Endothelial cell (in vitro differentiated cells): ENCODE measurements around the gene TAB2. TPM values are rescaled to one million over a fixed set of nuclear protein-coding genes. Genes with fewer than 3 reads are reported as not detected.
"Not testable (repeated sequence)": the region's sequence is repeated elsewhere in the genome, so short reads cannot be mapped to it uniquely, and the experiment has no call there.

Experiments used
- DNase-seq: peaks from one replicate; pipeline ENCODE4 v3.0.0; 2021; ENCODE audit warnings: low spot score
- H3K27ac Mint-ChIP-seq: one replicate; pipeline ENCODE4 v1.8.0; 2021; ENCODE audit warnings: mixed read lengths, inconsistent platforms; ENCODE audit not compliant: unreplicated experiment
- H3K27me3 Mint-ChIP-seq: one replicate; pipeline ENCODE4 v1.8.0; 2021; ENCODE audit warnings: mild to moderate bottlenecking, moderate library complexity, mixed read lengths, inconsistent platforms; ENCODE audit not compliant: unreplicated experiment
- H3K36me3 Mint-ChIP-seq: one replicate; pipeline ENCODE4 v1.8.0; 2021; ENCODE audit warnings: mild to moderate bottlenecking, low read depth, mixed read lengths, inconsistent platforms; ENCODE audit not compliant: unreplicated experiment
- H3K4me1 Mint-ChIP-seq: one replicate; pipeline ENCODE4 v1.8.0; 2021; ENCODE audit warnings: mild to moderate bottlenecking, mixed read lengths, inconsistent platforms; ENCODE audit not compliant: unreplicated experiment
- H3K4me3 Mint-ChIP-seq: one replicate; pipeline ENCODE4 v1.8.0; 2021; ENCODE audit warnings: mild to moderate bottlenecking, mixed read lengths, inconsistent platforms; ENCODE audit not compliant: unreplicated experiment
- H3K9me3 Mint-ChIP-seq: one replicate; pipeline ENCODE4 v1.8.0; 2021; ENCODE audit warnings: mixed read lengths, inconsistent platforms; ENCODE audit not compliant: unreplicated experiment
- CTCF ChIP-seq: fragments of 200-600 bp; sonication (generic); IDR thresholded peaks from one replicate; pipeline ENCODE4 v1.5.0; 2021; ENCODE audit warnings: antibody characterized with exemption; ENCODE audit not compliant: unreplicated experiment
- total RNA-seq: library from RNA; stranded (reverse); fragmentation: NEBNext Ultra II Directional; extraction: Animal tissue kit (Norgen Biotek cat#: 25700); gene quantifications from one replicate; pipeline ENCODE4 v1.2.1, GENCODE V29; 2021; ENCODE audit not compliant: unreplicated experiment

Gene TAB2
- total RNA-seq, 1 donor from 2014 or later, result 105 TPM

- Mint-ChIP-seq H3K27me3 (peaks cover 5% of the 10 kb centered on the region), H3K27ac (no peak overlapping the region)
These were observed 142.2 kb downstream of the TAB2 start for GRCh38 chr6:149459761-149460160.

GRCh38 chr6:149460249-149460648 lies 142.7 kb downstream of the TAB2 start:
- H3K4me3 Mint-ChIP-seq, DNase-seq, H3K27ac Mint-ChIP-seq, H3K9me3 Mint-ChIP-seq, H3K36me3 Mint-ChIP-seq, H3K4me1 Mint-ChIP-seq, H3K27me3 Mint-ChIP-seq: not testable (repeated sequence)

More at GRCh38 chr6:149459761-149460160, 142.2 kb downstream of the TAB2 start:
- no peak for TF ChIP-seq CTCF
- Mint-ChIP-seq H3K9me3 (no peaks in the 10 kb centered on the region), H3K4me3 (no peak overlapping the region), H3K4me1 (peaks cover 9% of the 10 kb centered on the region), H3K36me3 (no peaks in the 10 kb centered on the region)
- no peak for DNase-seq

Other genes starting within 250 kb of the TAB2 start
- gene SUMO4, start 82.5 kb downstream of the TAB2 start, total RNA-seq, result 4.8 TPM
- 0.72 TPM for gene ZC3H12D, start 167.3 kb downstream of the TAB2 start, total RNA-seq
- gene PPIL4, start 228.3 kb downstream of the TAB2 start, total RNA-seq, result 25.5 TPM
- gene GINM1, start 248.7 kb downstream of the TAB2 start, total RNA-seq, result 32.2 TPM